ENCODE data around the gene NUMA1. TPM values are rescaled to one million over a fixed set of nuclear protein-coding genes. Genes with fewer than 3 reads are reported as not detected.

The NUMA1 gene
- total and polyA plus RNA-seq, 2 of the 13 experiments (the other 11 are each of a cell fraction or from before 2014, with no cell fraction given) = 57.3 to 60.2 TPM

DNA sequence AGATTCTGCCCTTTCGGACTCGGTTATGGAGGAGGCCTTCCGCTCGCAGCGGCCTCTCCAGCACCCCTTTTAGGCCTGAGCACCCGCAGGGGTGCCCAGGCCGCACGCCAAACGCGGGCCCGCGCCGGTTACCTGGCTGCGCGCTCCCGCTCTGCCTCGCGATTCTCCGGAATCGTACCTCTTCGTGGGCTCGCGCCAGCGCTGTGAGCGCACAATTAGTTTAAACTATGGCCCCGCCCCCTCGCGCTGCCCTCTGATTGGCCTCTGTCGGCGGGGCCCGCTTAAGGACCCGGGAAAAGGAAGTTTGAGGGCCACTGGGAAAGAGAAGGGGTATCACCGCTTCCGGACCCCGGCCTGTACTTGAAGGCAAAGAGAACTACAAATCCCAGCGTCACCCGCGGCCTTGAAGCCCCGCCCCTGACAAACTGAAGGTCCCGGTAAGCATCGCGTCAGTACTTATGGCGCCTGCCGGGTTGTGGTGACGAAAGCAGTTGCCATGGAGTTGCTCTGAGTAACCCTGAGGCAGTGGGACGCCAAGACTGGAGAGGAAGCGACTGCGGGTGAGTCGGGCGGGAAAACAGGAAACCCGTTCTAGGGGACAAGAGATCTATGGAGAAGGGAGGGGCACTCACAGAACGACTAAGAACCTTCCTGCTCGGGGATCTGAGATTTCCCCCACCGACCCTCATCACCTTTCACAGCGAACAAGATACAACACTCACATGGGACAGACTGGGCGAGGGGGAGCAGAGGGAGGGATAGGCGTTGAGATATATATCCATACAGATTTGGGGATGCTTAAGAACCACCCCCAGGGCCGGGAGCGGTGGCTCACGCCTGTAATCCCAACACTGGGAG lies at the start of gene NUMA1, which contains the start of gene LRRC51 (continued):
- TF ChIP-seq HOXA3 (CRISPR knock-in tag; IDR thresholded peaks at IDR 0.05) (peak; percentile 99), KLF16 (CRISPR knock-in tag; IDR thresholded peaks at IDR 0.05) (peak in 1 of 2 experiments; percentile 56; a peak in 2 of 4 replicates), ZFP1 (CRISPR knock-in tag; IDR thresholded peaks at IDR 0.05) (no peak), NR1H2 (CRISPR knock-in tag; IDR thresholded peaks at IDR 0.05; ENCODE audit: borderline replicate concordance, low read depth) (no peak), JUND (CRISPR knock-in tag; IDR thresholded peaks at IDR 0.05) (no peak), MAFF (IDR thresholded peaks at IDR 0.05; ENCODE audit: low read depth, low read length) (0 out of 2 replicates have a peak, but pooled peaks have one; percentile 0), THRA (CRISPR knock-in tag; IDR thresholded peaks at IDR 0.05; ENCODE audit: borderline replicate concordance) (peak; percentile 5; the same call in 1 of the 2 replicates), PTBP1 (IDR thresholded peaks at IDR 0.05; ENCODE audit: low read depth, low read length, poor library complexity, severe bottlenecking) (no peak), ZFAT (CRISPR knock-in tag; conservative IDR thresholded peaks at IDR 0.05) (no peak), TFAP4 (IDR thresholded peaks at IDR 0.05; ENCODE audit: borderline replicate concordance, low read depth) (no peak), TBL1XR1 (IDR thresholded peaks at IDR 0.05; ENCODE audit: borderline replicate concordance, low read length, partially characterized antibody) (no peak), SAFB2 (CRISPR knock-in tag; IDR thresholded peaks at IDR 0.05; ENCODE audit: borderline replicate concordance, low read depth) (no peak), SIX1 (CRISPR knock-in tag; IDR thresholded peaks at IDR 0.05; ENCODE audit: borderline replicate concordance) (no peak), HMG20B (CRISPR knock-in tag; conservative IDR thresholded peaks at IDR 0.05) (no peak), NCOA2 (CRISPR knock-in tag; IDR thresholded peaks at IDR 0.05) (no peak), HNRNPLL (IDR thresholded peaks at IDR 0.05; ENCODE audit: low read depth, low read length, poor library complexity, severe bottlenecking) (peak; percentile 97), SCMH1 (CRISPR knock-in tag; IDR thresholded peaks at IDR 0.05; ENCODE audit: borderline replicate concordance) (no peak), MBNL3 (CRISPR knock-in tag; conservative IDR thresholded peaks at IDR 0.05) (no peak), ZSCAN9 (CRISPR knock-in tag; IDR thresholded peaks at IDR 0.05; ENCODE audit: borderline replicate concordance) (no peak), ZNF274 (CRISPR knock-in tag; IDR thresholded peaks at IDR 0.05) (no peak), KDM5B (CRISPR knock-in tag; IDR thresholded peaks at IDR 0.05; ENCODE audit: borderline replicate concordance) (peak; percentile 18; the same call in 1 of the 2 replicates), SP5 (CRISPR knock-in tag; IDR thresholded peaks at IDR 0.05; ENCODE audit: borderline replicate concordance, low read depth) (peak; percentile 8; the same call in 1 of the 2 replicates), ZNF432 (CRISPR knock-in tag; IDR thresholded peaks at IDR 0.05; ENCODE audit: borderline replicate concordance) (no peak), ZNF7 (CRISPR knock-in tag; IDR thresholded peaks at IDR 0.05) (no peak)
- TF ChIP-seq, protein P1, sequence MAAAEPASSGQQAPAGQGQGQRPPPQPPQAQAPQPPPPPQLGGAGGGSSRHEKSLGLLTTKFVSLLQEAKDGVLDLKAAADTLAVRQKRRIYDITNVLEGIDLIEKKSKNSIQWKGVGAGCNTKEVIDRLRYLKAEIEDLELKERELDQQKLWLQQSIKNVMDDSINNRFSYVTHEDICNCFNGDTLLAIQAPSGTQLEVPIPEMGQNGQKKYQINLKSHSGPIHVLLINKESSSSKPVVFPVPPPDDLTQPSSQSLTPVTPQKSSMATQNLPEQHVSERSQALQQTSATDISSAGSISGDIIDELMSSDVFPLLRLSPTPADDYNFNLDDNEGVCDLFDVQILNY (CRISPR knock-in tag; conservative IDR thresholded peaks at IDR 0.05) = peak; percentile 94
- TF ChIP-seq, protein P2, sequence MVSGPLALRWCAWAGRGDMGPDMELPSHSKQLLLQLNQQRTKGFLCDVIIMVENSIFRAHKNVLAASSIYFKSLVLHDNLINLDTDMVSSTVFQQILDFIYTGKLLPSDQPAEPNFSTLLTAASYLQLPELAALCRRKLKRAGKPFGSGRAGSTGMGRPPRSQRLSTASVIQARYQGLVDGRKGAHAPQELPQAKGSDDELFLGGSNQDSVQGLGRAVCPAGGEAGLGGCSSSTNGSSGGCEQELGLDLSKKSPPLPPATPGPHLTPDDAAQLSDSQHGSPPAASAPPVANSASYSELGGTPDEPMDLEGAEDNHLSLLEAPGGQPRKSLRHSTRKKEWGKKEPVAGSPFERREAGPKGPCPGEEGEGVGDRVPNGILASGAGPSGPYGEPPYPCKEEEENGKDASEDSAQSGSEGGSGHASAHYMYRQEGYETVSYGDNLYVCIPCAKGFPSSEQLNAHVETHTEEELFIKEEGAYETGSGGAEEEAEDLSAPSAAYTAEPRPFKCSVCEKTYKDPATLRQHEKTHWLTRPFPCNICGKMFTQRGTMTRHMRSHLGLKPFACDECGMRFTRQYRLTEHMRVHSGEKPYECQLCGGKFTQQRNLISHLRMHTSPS (CRISPR knock-in tag; IDR thresholded peaks at IDR 0.05; ENCODE audit: low read depth) = no peak
